HEK293 (cell line): ENCODE results near the gene SLC25A26.

Experiments used
- CTCF ChIA-PET: fragments of 350-600 bp; formaldehyde crosslinking; extraction: SDS; loops from one replicate; lab custom pipeline; 2021; ENCODE audit warnings: antibody characterized with exemption; lab: Yijun Ruan, JAX
- POLR2A ChIA-PET: fragments of 300-600 bp; formaldehyde crosslinking; extraction: SDS; loops from one replicate; lab custom pipeline; 2020; ENCODE audit warnings: antibody characterized with exemption, inconsistent platforms; lab: Yijun Ruan, JAX
- H3K27ac ChIP-seq: fragments of 200-500 bp; sonication (Bioruptor generic); 2 replicates; pipeline ENCODE4 v1.5.1; 2014; ENCODE audit warnings: low read depth, low read length, control low read depth, inconsistent platforms; ENCODE audit errors: extremely low read depth
- H3K36me3 ChIP-seq, 2 experiments: fragments of 200-500 bp in 1 of 2; sonication (Bioruptor generic) in 1 of 2; 1 replicate in 1 of 2; 2 replicates in 1 of 2; pipeline ENCODE4 v1.5.1; 2014 to 2017; ENCODE audit warnings: inconsistent platforms in 2 of 2, low read length in 2 of 2; ENCODE audit not compliant: control insufficient read depth in 2 of 2, insufficient read depth in 1 of 2
- H3K4me1 ChIP-seq: fragments of 200-500 bp; sonication (Bioruptor generic); 2 replicates; pipeline ENCODE4 v1.5.1; 2014; ENCODE audit warnings: mild to moderate bottlenecking, low read length, inconsistent platforms; ENCODE audit not compliant: control insufficient read depth, insufficient read depth
- H3K4me3 ChIP-seq: 2 replicates; pipeline ENCODE4 v1.5.1; 2011; ENCODE audit warnings: low read depth, mild to moderate bottlenecking, control low read depth, low read length, moderate library complexity
- H3K9me3 ChIP-seq: fragments of 200-500 bp; sonication (Bioruptor generic); 2 replicates; pipeline ENCODE4 v1.5.1; 2014; ENCODE audit warnings: low read depth, low read length, inconsistent platforms; ENCODE audit not compliant: control insufficient read depth, insufficient read depth
- HOXA7 ChIP-seq: sonication (generic); formaldehyde crosslinking; IDR thresholded peaks from 2 replicates; pipeline ENCODE4 v1.8.1; 2022; ENCODE audit warnings: missing genetic modification reagents, borderline replicate concordance
- IKZF3 ChIP-seq: fragments of 450-650 bp; IDR thresholded peaks from 2 replicates; pipeline ENCODE4 v1.5.0; 2018; ENCODE audit warnings: missing biosample characterization, mild to moderate bottlenecking, missing genetic modification characterization, moderate library complexity
- KLF1 ChIP-seq: fragments of 450-650 bp; formaldehyde crosslinking; IDR thresholded peaks from 2 replicates; pipeline ENCODE4 v1.5.1; 2016; ENCODE audit warnings: missing biosample characterization, missing genetic modification characterization
- TSHZ1 ChIP-seq: fragments of 450-650 bp; formaldehyde crosslinking; IDR thresholded peaks from 2 replicates; pipeline ENCODE4 v1.5.1; 2016; ENCODE audit warnings: missing biosample characterization, missing genetic modification characterization, borderline replicate concordance
- ZBTB11 ChIP-seq: fragments of 450-650 bp; formaldehyde crosslinking; conservative IDR thresholded peaks from 2 replicates; pipeline ENCODE4 v1.5.1; 2016; ENCODE audit warnings: low read depth, missing biosample characterization, missing genetic modification characterization
- ZBTB26 ChIP-seq: fragments of 450-650 bp; formaldehyde crosslinking; optimal IDR thresholded peaks from 2 replicates; pipeline ENCODE3; 2016; ENCODE audit warnings: missing biosample characterization, mild to moderate bottlenecking, missing genetic modification characterization
- ZFP41 ChIP-seq: fragments of 450-650 bp; formaldehyde crosslinking; IDR thresholded peaks from 2 replicates; pipeline ENCODE4 v1.5.1; 2016; ENCODE audit warnings: missing biosample characterization, missing genetic modification characterization, borderline replicate concordance
- ZNF146 ChIP-seq: fragments of 450-650 bp; formaldehyde crosslinking; IDR thresholded peaks from 2 replicates; pipeline ENCODE4 v1.5.1; 2016; ENCODE audit warnings: missing biosample characterization, missing genetic modification characterization
- ZNF155 ChIP-seq: fragments of 450-650 bp; formaldehyde crosslinking; IDR thresholded peaks from 2 replicates; pipeline ENCODE4 v1.5.1; 2016; ENCODE audit warnings: missing biosample characterization, missing genetic modification characterization
- ZNF184 ChIP-seq: fragments of 450-650 bp; IDR thresholded peaks from 2 replicates; pipeline ENCODE4 v1.5.1; 2018; ENCODE audit warnings: missing biosample characterization, mild to moderate bottlenecking, missing genetic modification characterization
- ZNF266 ChIP-seq: fragments of 450-650 bp; formaldehyde crosslinking; IDR thresholded peaks from 2 replicates; pipeline ENCODE4 v1.5.1; 2016; ENCODE audit warnings: missing biosample characterization, missing genetic modification characterization, low read depth
- ZNF394 ChIP-seq: fragments of 450-650 bp; formaldehyde crosslinking; IDR thresholded peaks from 2 replicates; pipeline ENCODE4 v1.5.1; 2016; ENCODE audit warnings: missing biosample characterization, missing genetic modification characterization, mild to moderate bottlenecking, moderate library complexity, borderline replicate concordance
- ZNF426 ChIP-seq: fragments of 450-650 bp; formaldehyde crosslinking; IDR thresholded peaks from 2 replicates; pipeline ENCODE4 v1.5.1; 2017; ENCODE audit warnings: missing biosample characterization, missing genetic modification characterization, mild to moderate bottlenecking, inconsistent platforms, moderate library complexity
- ZNF501 ChIP-seq: fragments of 450-650 bp; formaldehyde crosslinking; IDR thresholded peaks from 2 replicates; pipeline ENCODE4 v1.5.1; 2016; ENCODE audit warnings: missing biosample characterization, missing genetic modification characterization
- ZNF514 ChIP-seq: fragments of 450-650 bp; formaldehyde crosslinking; IDR thresholded peaks from 2 replicates; pipeline ENCODE4 v1.5.1; 2016; ENCODE audit warnings: missing biosample characterization, missing genetic modification characterization
- ZNF571 ChIP-seq: fragments of 450-650 bp; formaldehyde crosslinking; IDR thresholded peaks from 2 replicates; pipeline ENCODE4 v1.5.0; 2017; ENCODE audit warnings: missing biosample characterization, missing genetic modification characterization
- ZNF624 ChIP-seq: fragments of 450-650 bp; formaldehyde crosslinking; IDR thresholded peaks from 2 replicates; pipeline ENCODE4 v1.5.1; 2017; ENCODE audit warnings: missing biosample characterization, missing genetic modification characterization
- ZNF629 ChIP-seq: fragments of 450-650 bp; formaldehyde crosslinking; IDR thresholded peaks from 2 replicates; pipeline ENCODE4 v1.5.1; 2017; ENCODE audit warnings: missing biosample characterization, missing genetic modification characterization
- ZNF658 ChIP-seq: fragments of 450-650 bp; formaldehyde crosslinking; IDR thresholded peaks from 2 replicates; pipeline ENCODE4; 2016; ENCODE audit warnings: missing biosample characterization, missing genetic modification characterization
- ZNF704 ChIP-seq: fragments of 450-650 bp; formaldehyde crosslinking; IDR thresholded peaks from 2 replicates; pipeline ENCODE4 v1.5.1; 2016; ENCODE audit warnings: missing biosample characterization, missing genetic modification characterization

SLC25A26 gene

GRCh38 chr3:66208189-66208588, 12.6 kb upstream of the SLC25A26 start:
- Histone ChIP-seq H3K4me1 (no peaks in the 10 kb centered on the region), H3K9me3 (no peaks in the 10 kb centered on the region), H3K36me3 (no peaks in the 10 kb centered on the region), H3K27ac (no peak overlapping the region), H3K4me3 (no peak overlapping the region)
- POLR2A ChIA-PET: no interaction called here
- TF ChIP-seq TSHZ1: no peak
- TF ChIP-seq ZNF501 (tag by site-specific recombination): no peak
- TF ChIP-seq HOXA7 (CRISPR knock-in tag): no peak
- TF ChIP-seq ZNF629 (tag by site-specific recombination): no peak
- TF ChIP-seq ZNF394: no peak
- TF ChIP-seq KLF1 (tag by site-specific recombination): no peak
- TF ChIP-seq ZNF184 (tag by site-specific recombination): no peak
- no peak for TF ChIP-seq ZNF514 (tag by site-specific recombination)
- TF ChIP-seq ZNF658 (tag by site-specific recombination): no peak
- no peak for TF ChIP-seq ZNF624 (tag by site-specific recombination)
- TF ChIP-seq IKZF3 (tag by site-specific recombination): no peak
- TF ChIP-seq ZNF704 (tag by site-specific recombination): no peak
- TF ChIP-seq ZBTB26: no peak
- TF ChIP-seq ZNF571 (tag by site-specific recombination): no peak
- no peak for TF ChIP-seq ZFP41 (tag by site-specific recombination)
- TF ChIP-seq ZNF426 (tag by site-specific recombination): no peak
- TF ChIP-seq ZNF146 (tag by site-specific recombination): no peak
- TF ChIP-seq ZBTB11 (tag by site-specific recombination): no peak
- no peak for TF ChIP-seq ZNF155 (tag by site-specific recombination)
- TF ChIP-seq ZNF266 (tag by site-specific recombination): no peak
- CTCF ChIA-PET: no interaction called here
